Parathyroid adenoma (tissue), 2 donors: ENCODE results near the gene LDLRAD2.
"Not testable (repeated sequence)": the region's sequence is repeated elsewhere in the genome, so short reads cannot be mapped to it uniquely, and the experiment has no call there.

Experiments used
- H2AFZ ChIP-seq: fragments of 300-600 bp; sonication (generic); one replicate; pipeline ENCODE4 v1.7.0; 2017; ENCODE audit warnings: antibody characterized with exemption, mild to moderate bottlenecking
- H3K27ac ChIP-seq: fragments of 300-600 bp; sonication (generic); one replicate; pipeline ENCODE4 v1.7.0; 2017
- H3K27me3 ChIP-seq: fragments of 300-600 bp; sonication (generic); one replicate; pipeline ENCODE4 v1.7.0; 2017; ENCODE audit warnings: low read length; ENCODE audit not compliant: control insufficient read depth, insufficient read depth
- H3K36me3 ChIP-seq: fragments of 300-600 bp; sonication (generic); one replicate; pipeline ENCODE4 v1.7.0; 2017; ENCODE audit warnings: low read length; ENCODE audit not compliant: control insufficient read depth, insufficient read depth
- H3K4me1 ChIP-seq: fragments of 300-600 bp; sonication (generic); one replicate; pipeline ENCODE4 v1.7.0; 2017; ENCODE audit warnings: control low read depth
- H3K4me2 ChIP-seq: fragments of 300-600 bp; sonication (generic); one replicate; pipeline ENCODE4 v1.7.0; 2017; ENCODE audit warnings: low read length
- H3K4me3 ChIP-seq: fragments of 300-600 bp; sonication (generic); one replicate; pipeline ENCODE4 v1.7.0; 2017; ENCODE audit warnings: low read depth, low read length
- H3K79me2 ChIP-seq: fragments of 300-600 bp; sonication (generic); one replicate; pipeline ENCODE4 v1.7.0; 2017; ENCODE audit warnings: control low read depth
- H3K9ac ChIP-seq: fragments of 300-600 bp; sonication (generic); one replicate; pipeline ENCODE4 v1.7.0; 2017; ENCODE audit warnings: mild to moderate bottlenecking
- H3K9me3 ChIP-seq: fragments of 300-600 bp; sonication (generic); one replicate; pipeline ENCODE4 v1.7.0; 2017; ENCODE audit warnings: low read length; ENCODE audit not compliant: control insufficient read depth
- CTCF ChIP-seq: fragments of 300-600 bp; sonication (generic); IDR thresholded peaks from one replicate; pipeline ENCODE4 v1.7.0; 2017; ENCODE audit warnings: antibody characterized with exemption, mild to moderate bottlenecking
- donor health status: primary hyperparathyroidism.

Gene LDLRAD2

GRCh38 chr1:21766210-21766609 lies 45.9 kb upstream of the LDLRAD2 start:
- Histone ChIP-seq H3K27ac (no peak overlapping the region), H3K4me3 (no peak overlapping the region), H3K36me3 (no peaks in the 10 kb centered on the region), H3K27me3 (no peaks in the 10 kb centered on the region), H3K9ac (no peak overlapping the region), H3K4me2 (no peak overlapping the region), H2AFZ (no peak overlapping the region), H3K79me2 (peaks cover 33% of the 10 kb centered on the region), H3K4me1 (peaks cover 3% of the 10 kb centered on the region), H3K9me3 (no peaks in the 10 kb centered on the region)
- no peak for TF ChIP-seq CTCF

GRCh38 chr1:21767106-21767505 lies 45.0 kb upstream of the LDLRAD2 start:
- H3K79me2 ChIP-seq: peaks cover 30% of the 10 kb centered on the region
- not testable (repeated sequence) for H3K36me3 ChIP-seq, H3K4me1 ChIP-seq, H3K4me3 ChIP-seq, H3K4me2 ChIP-seq, H3K9ac ChIP-seq, H3K27ac ChIP-seq, H2AFZ ChIP-seq, H3K27me3 ChIP-seq, H3K9me3 ChIP-seq

- Histone ChIP-seq H2AFZ (no peak overlapping the region), H3K9ac (no peak overlapping the region), H3K9me3 (no peaks in the 10 kb centered on the region), H3K27me3 (no peaks in the 10 kb centered on the region), H3K36me3 (no peaks in the 10 kb centered on the region), H3K4me2 (no peak overlapping the region), H3K4me3 (no peak overlapping the region), H3K27ac (no peak overlapping the region), H3K79me2 (peaks cover 35% of the 10 kb centered on the region), H3K4me1 (peaks cover under 1% of the 10 kb centered on the region)
- TF ChIP-seq CTCF: no peak
Observed at GRCh38 chr1:21770201-21770600, 41.9 kb upstream of the LDLRAD2 start.

- not testable (repeated sequence) for H3K36me3 ChIP-seq, H3K27ac ChIP-seq, H2AFZ ChIP-seq, H3K4me3 ChIP-seq, H3K4me2 ChIP-seq, H3K27me3 ChIP-seq, H3K9ac ChIP-seq, H3K4me1 ChIP-seq, H3K9me3 ChIP-seq
- H3K79me2 ChIP-seq: peaks cover 34% of the 10 kb centered on the region
Observed at GRCh38 chr1:21770602-21771001, 41.5 kb upstream of the LDLRAD2 start.

GRCh38 chr1:21771672-21772071 lies 40.4 kb upstream of the LDLRAD2 start:
- not testable (repeated sequence) for H3K36me3 ChIP-seq, H3K27me3 ChIP-seq, H3K9ac ChIP-seq, H3K4me1 ChIP-seq, H2AFZ ChIP-seq, H3K4me3 ChIP-seq, H3K9me3 ChIP-seq, H3K27ac ChIP-seq, H3K4me2 ChIP-seq
- H3K79me2 ChIP-seq: peaks cover 30% of the 10 kb centered on the region

GRCh38 chr1:21773585-21773984 lies 38.5 kb upstream of the LDLRAD2 start:
- Histone ChIP-seq H3K36me3 (no peaks in the 10 kb centered on the region), H3K4me2 (peak overlapping the region; percentile 15), H3K9me3 (no peaks in the 10 kb centered on the region), H3K79me2 (peaks cover 32% of the 10 kb centered on the region), H3K4me1 (no peaks in the 10 kb centered on the region), H2AFZ (no peak overlapping the region), H3K27ac (no peak overlapping the region), H3K9ac (no peak overlapping the region), H3K4me3 (no peak overlapping the region), H3K27me3 (no peaks in the 10 kb centered on the region)
- TF ChIP-seq CTCF: no peak
